Natural killer cell (primary cell): ENCODE data around the gene SLC44A1. TPM values are rescaled to one million over a fixed set of nuclear protein-coding genes. Genes with fewer than 3 reads are reported as not detected.
"Not testable (repeated sequence)": the region's sequence is repeated elsewhere in the genome, so short reads cannot be mapped to it uniquely, and the experiment has no call there.

Source experiments
- ATAC-seq, 3 donors: fragments of 150-1000 bp in 2 of 3; fragments of 200-7000 bp in 1 of 3; cut with Tn5 transposase; 1 replicate in 1 of 3; 2 replicates in 2 of 3; pipeline ENCODE4 v1.10.0; 2021; ENCODE audit warnings: mild to moderate bottlenecking in 2 of 3, moderate library complexity in 2 of 3
- DNase-seq, 2 donors: peaks; one replicate each; pipeline versions ENCODE4 v3.0.0 to v3.0.0-alpha.2; 2013 to 2021; ENCODE audit warnings: mixed read lengths in 1 of 2
- H3K27ac ChIP-seq: one replicate; pipeline ENCODE4 v1.5.1; 2013; ENCODE audit warnings: mild to moderate bottlenecking, low read length
- H3K27me3 ChIP-seq: one replicate; pipeline ENCODE4 v1.6.1; 2013; ENCODE audit warnings: low read length; ENCODE audit not compliant: control insufficient read depth, insufficient read depth
- H3K36me3 ChIP-seq: one replicate; pipeline ENCODE4 v1.6.1; 2013; ENCODE audit warnings: low read length; ENCODE audit not compliant: control insufficient read depth, insufficient read depth
- H3K4me1 ChIP-seq: one replicate; pipeline ENCODE4 v1.6.1; 2013; ENCODE audit warnings: low read length; ENCODE audit not compliant: control insufficient read depth, insufficient read depth
- H3K4me3 ChIP-seq: one replicate; pipeline ENCODE4 v1.5.1; 2013; ENCODE audit warnings: low read length
- H3K9me3 ChIP-seq: one replicate; pipeline ENCODE4 v1.6.1; 2013; ENCODE audit warnings: low read length; ENCODE audit not compliant: control insufficient read depth, insufficient read depth
- H3K27ac Mint-ChIP-seq, 2 donors: one replicate each; pipeline ENCODE4 v1.8.0; 2022; ENCODE audit warnings: mild to moderate bottlenecking in 2 of 2, mixed read lengths in 2 of 2, moderate library complexity in 1 of 2
- H3K27me3 Mint-ChIP-seq, 2 donors: one replicate each; pipeline ENCODE4 v1.8.0; 2022; ENCODE audit warnings: low read depth in 2 of 2, mixed read lengths in 2 of 2
- H3K36me3 Mint-ChIP-seq: one replicate; pipeline ENCODE4 v1.8.0; 2022; ENCODE audit warnings: mixed read lengths
- H3K4me1 Mint-ChIP-seq, 2 donors: one replicate each; pipeline ENCODE4 v1.8.0; 2022; ENCODE audit warnings: mixed read lengths in 2 of 2
- H3K4me3 Mint-ChIP-seq: one replicate; pipeline ENCODE4 v1.8.0; 2022; ENCODE audit warnings: mild to moderate bottlenecking, moderate library complexity, mixed read lengths
- H3K9me3 Mint-ChIP-seq, 2 donors: one replicate each; pipeline ENCODE4 v1.8.0; 2022; ENCODE audit warnings: mixed read lengths in 2 of 2
- CTCF ChIP-seq: fragments of 200-600 bp; IDR thresholded peaks from one replicate; pipeline ENCODE4 v1.8.0; 2022; ENCODE audit warnings: antibody characterized with exemption
- WGBS: methylation state at CpG from one replicate; pipeline ENCODE4 v1.1.7; 2013; ENCODE audit warnings: missing lambda C conversion rate; ENCODE audit not compliant: insufficient coverage; 5-methylcytosine and 5-hydroxymethylcytosine counted together
- intact Hi-C: fragments of 100-400 bp; cut with micrococcal nuclease; formaldehyde crosslinking; loops from one replicate; pipeline ENCODE4 v1.14.2; 2022
- total RNA-seq, 4 donors: library from RNA; stranded (reverse); fragments of 120-200 nt in 1 of 4; gene quantifications; one replicate each; pipeline versions ENCODE4 v1.2.3 to v1.2.4, GENCODE V29; 2013 to 2022

The SLC44A1 gene
- total RNA-seq, 3 donors from 2014 or later (not counting 1 experiment from before 2014, with no cell fraction given), result 7.1 to 8.3 (median 7.9) TPM

GRCh38 chr9:105262497-105262896 lies 18.0 kb downstream of the SLC44A1 start:
- Mint-ChIP-seq H3K4me1 (peaks cover 7 to 8% of the 10 kb centered on the region in 2 donors), H3K9me3 (no peaks in the 10 kb centered on the region)
- 93% methylated on average over 2 of the region's 2 CpGs for WGBS

DNA sequence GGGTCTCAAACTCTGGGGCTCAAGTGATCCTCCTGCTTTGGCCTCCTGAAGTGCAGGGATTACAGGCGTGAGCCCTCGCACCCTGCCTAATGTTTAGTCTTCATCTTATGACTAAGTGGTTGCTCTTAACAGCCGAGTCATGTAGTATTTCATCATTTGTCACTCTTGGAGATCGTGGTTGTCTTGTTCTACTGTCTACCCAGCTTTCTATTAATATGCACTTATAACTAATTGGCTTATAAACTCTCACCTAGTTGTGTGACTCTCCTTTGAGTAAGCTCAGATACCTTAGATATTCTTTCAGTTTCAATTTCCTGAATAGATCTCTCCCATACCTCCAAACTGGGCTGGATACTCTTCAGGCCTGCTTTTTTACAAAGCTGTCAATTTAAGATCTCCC lies 19.9 kb downstream of the SLC44A1 start:
- H3K27ac ChIP-seq, result no peak overlapping the region
- no peak overlapping the region for H3K4me3 ChIP-seq
- no peaks in the 10 kb centered on the region for H3K27me3 ChIP-seq
- Mint-ChIP-seq H3K4me3 (no peak overlapping the region), H3K27ac (no peak overlapping the region), H3K27me3 (no peaks in the 10 kb centered on the region), H3K36me3 (no peaks in the 10 kb centered on the region), H3K4me1 (peaks cover 1 to 8% of the 10 kb centered on the region in 2 donors), H3K9me3 (no peaks in the 10 kb centered on the region)
- no peaks in the 10 kb centered on the region for H3K36me3 ChIP-seq
- no peaks in the 10 kb centered on the region for H3K9me3 ChIP-seq
- intact Hi-C loops, result no loop called here
- no peaks in the 10 kb centered on the region for H3K4me1 ChIP-seq
- 68% methylated on average over 4 of the region's 4 CpGs for WGBS
- no peak for DNase-seq
- TF ChIP-seq CTCF, result no peak
- no peak for ATAC-seq

More at GRCh38 chr9:105262497-105262896, 18.0 kb downstream of the SLC44A1 start:
- no peak overlapping the region for H3K4me3 Mint-ChIP-seq
- no peak for TF ChIP-seq CTCF
- H3K27ac Mint-ChIP-seq, result no peak overlapping the region
- no peaks in the 10 kb centered on the region for H3K27me3 Mint-ChIP-seq
- H3K36me3 Mint-ChIP-seq, result no peaks in the 10 kb centered on the region
- Histone ChIP-seq H3K27ac (no peak overlapping the region), H3K4me3 (no peak overlapping the region), H3K4me1 (no peaks in the 10 kb centered on the region), H3K36me3 (no peaks in the 10 kb centered on the region), H3K27me3 (no peaks in the 10 kb centered on the region), H3K9me3 (no peaks in the 10 kb centered on the region)
- DNase-seq, result no peak
- intact Hi-C loops, result no loop called here
- no peak for ATAC-seq

DNA sequence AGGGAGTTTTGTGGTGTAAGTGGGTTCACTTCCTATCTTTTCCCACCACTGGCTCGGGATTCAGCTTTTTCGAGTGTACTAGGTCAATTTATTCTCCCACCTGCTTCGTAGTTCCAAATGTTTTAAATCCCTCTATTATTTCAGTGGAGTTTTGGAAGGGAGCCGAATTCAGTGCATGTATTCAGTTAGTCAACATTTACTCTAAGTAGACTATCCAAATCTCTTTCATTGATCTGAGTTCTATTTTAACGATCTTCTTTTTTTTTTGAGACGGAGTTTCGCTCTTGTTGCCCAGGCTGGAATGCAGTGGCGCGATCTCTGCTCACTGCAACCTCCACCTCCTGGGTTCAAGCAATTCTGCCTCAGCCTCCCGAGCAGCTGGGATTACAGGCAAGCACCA lies 23.8 kb downstream of the SLC44A1 start:
- DNase-seq, H3K36me3 Mint-ChIP-seq, intact Hi-C loops, H3K36me3 ChIP-seq, ATAC-seq, H3K9me3 Mint-ChIP-seq, H3K27ac ChIP-seq, H3K4me3 Mint-ChIP-seq, H3K4me1 ChIP-seq, H3K9me3 ChIP-seq, H3K27me3 Mint-ChIP-seq, H3K27ac Mint-ChIP-seq, H3K27me3 ChIP-seq, H3K4me3 ChIP-seq: not testable (repeated sequence)
- 97% methylated on average over 8 of the region's 10 CpGs for WGBS
- H3K4me1 Mint-ChIP-seq, result peaks cover 5 to 18% of the 10 kb centered on the region in 2 donors

GRCh38 chr9:105269593-105269992 lies 25.1 kb downstream of the SLC44A1 start:
- H3K27ac ChIP-seq, result no peak overlapping the region
- no peaks in the 10 kb centered on the region for H3K9me3 ChIP-seq
- no peaks in the 10 kb centered on the region for H3K27me3 Mint-ChIP-seq
- no peaks in the 10 kb centered on the region for H3K9me3 Mint-ChIP-seq
- peaks cover 5 to 18% of the 10 kb centered on the region in 2 donors for H3K4me1 Mint-ChIP-seq
- no peak overlapping the region for H3K4me3 ChIP-seq
- no peaks in the 10 kb centered on the region for H3K36me3 ChIP-seq
- no peak for ATAC-seq
- intact Hi-C loops, result no loop called here
- WGBS, result 69% methylated on average over 2 of the region's 2 CpGs
- no peaks in the 10 kb centered on the region for H3K36me3 Mint-ChIP-seq
- no peak overlapping the region for H3K27ac Mint-ChIP-seq
- no peak for TF ChIP-seq CTCF
- no peaks in the 10 kb centered on the region for H3K4me1 ChIP-seq
- H3K4me3 Mint-ChIP-seq, result no peak overlapping the region
- DNase-seq, result no peak
- no peaks in the 10 kb centered on the region for H3K27me3 ChIP-seq
